Suprapubic skin (tissue), 4 donors: ENCODE results near the gene LMNB1.
"Not testable (repeated sequence)": the region's sequence is repeated elsewhere in the genome, so short reads cannot be mapped to it uniquely, and the experiment has no call there.

ENCODE experiments used
- EP300 ChIP-seq: sonication (generic); formaldehyde crosslinking; IDR thresholded peaks from one replicate; pipeline ENCODE4 v1.6.1; 2017; ENCODE audit warnings: antibody characterized with exemption
- POLR2A ChIP-seq, 2 donors: fragments of 450-650 bp; IDR thresholded peaks; one replicate each; pipeline ENCODE4 v1.6.1; 2017; ENCODE audit warnings: antibody characterized with exemption in 2 of 2, mild to moderate bottlenecking in 2 of 2, moderate library complexity in 2 of 2
- POLR2AphosphoS5 ChIP-seq, 3 donors: sonication (generic); formaldehyde crosslinking; IDR thresholded peaks; one replicate each; pipeline ENCODE4 v1.6.1; 2017; ENCODE audit warnings: antibody characterized with exemption in 3 of 3
- TF ChIP-seq, protein P1 (sequence below), 2 donors: fragments of 200-600 bp in 1 of 2; fragments of 450-650 bp in 1 of 2; sonication (generic) in 1 of 2; IDR thresholded peaks; one replicate each; pipeline ENCODE4 v1.5.1; 2016 to 2019; ENCODE audit warnings: antibody characterized with exemption in 2 of 2, mild to moderate bottlenecking in 1 of 2, moderate library complexity in 1 of 2

DNA sequence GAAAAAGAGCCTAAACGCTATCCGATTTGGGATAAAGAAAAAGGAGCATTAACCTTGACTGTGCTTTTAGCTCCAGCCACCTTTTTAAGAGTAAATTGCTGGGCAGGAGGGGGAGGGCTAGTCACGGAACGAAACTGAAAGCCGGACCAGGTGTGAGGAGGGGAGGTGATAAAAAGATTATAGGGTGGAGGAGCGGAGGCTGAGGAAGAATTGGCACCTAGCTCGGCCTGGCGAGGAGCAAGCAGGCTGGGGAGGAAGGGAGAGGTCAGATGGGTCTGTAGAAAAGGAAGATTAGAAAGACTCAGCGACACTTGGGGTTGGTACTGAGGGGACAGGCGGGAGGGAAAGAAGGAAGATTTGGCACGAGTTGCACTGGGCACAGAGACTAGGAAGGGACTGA, 66.4 kb downstream of the LMNB1 start:
- not testable (repeated sequence) for TF ChIP-seq POLR2AphosphoS5 (IDR thresholded peaks at IDR 0.05); POLR2A (IDR thresholded peaks at IDR 0.05); EP300
- TF ChIP-seq, protein P1, sequence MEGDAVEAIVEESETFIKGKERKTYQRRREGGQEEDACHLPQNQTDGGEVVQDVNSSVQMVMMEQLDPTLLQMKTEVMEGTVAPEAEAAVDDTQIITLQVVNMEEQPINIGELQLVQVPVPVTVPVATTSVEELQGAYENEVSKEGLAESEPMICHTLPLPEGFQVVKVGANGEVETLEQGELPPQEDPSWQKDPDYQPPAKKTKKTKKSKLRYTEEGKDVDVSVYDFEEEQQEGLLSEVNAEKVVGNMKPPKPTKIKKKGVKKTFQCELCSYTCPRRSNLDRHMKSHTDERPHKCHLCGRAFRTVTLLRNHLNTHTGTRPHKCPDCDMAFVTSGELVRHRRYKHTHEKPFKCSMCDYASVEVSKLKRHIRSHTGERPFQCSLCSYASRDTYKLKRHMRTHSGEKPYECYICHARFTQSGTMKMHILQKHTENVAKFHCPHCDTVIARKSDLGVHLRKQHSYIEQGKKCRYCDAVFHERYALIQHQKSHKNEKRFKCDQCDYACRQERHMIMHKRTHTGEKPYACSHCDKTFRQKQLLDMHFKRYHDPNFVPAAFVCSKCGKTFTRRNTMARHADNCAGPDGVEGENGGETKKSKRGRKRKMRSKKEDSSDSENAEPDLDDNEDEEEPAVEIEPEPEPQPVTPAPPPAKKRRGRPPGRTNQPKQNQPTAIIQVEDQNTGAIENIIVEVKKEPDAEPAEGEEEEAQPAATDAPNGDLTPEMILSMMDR (IDR thresholded peaks at IDR 0.05): not testable (repeated sequence)
